HCEC 1CT (cell line): ENCODE data around the gene AANAT.

Experiments used
- DNase-seq: peaks from one replicate; pipeline ENCODE4 v3.0.0-alpha.2; 2017

The AANAT gene

GRCh38 chr17:76491271-76492122 lies 24.1 kb downstream of the AANAT start:
- DNase-seq, result no peak

GRCh38 chr17:76492123-76492988 lies 25.0 kb downstream of the AANAT start:
- no peak for DNase-seq

GRCh38 chr17:76492989-76493501 lies 25.6 kb downstream of the AANAT start:
- peak; percentile 85 for DNase-seq

GRCh38 chr17:76493505-76494167 lies 26.2 kb downstream of the AANAT start:
- DNase-seq, result no peak

- no peak for DNase-seq
These were observed 28.4 kb downstream of the AANAT start for GRCh38 chr17:76495663-76496400.

- no peak for DNase-seq
These were observed 29.1 kb downstream of the AANAT start for GRCh38 chr17:76496464-76496863.

GRCh38 chr17:76497699-76497978 lies 30.2 kb downstream of the AANAT start:
- DNase-seq, result no peak

- peak; percentile 78 for DNase-seq
These were observed 30.8 kb downstream of the AANAT start for GRCh38 chr17:76497979-76498875.

GRCh38 chr17:76498876-76499251 lies 31.5 kb downstream of the AANAT start:
- DNase-seq, result no peak

GRCh38 chr17:76499267-76499667 lies 31.9 kb downstream of the AANAT start:
- no peak for DNase-seq

- DNase-seq, result no peak
These were observed 32.8 kb downstream of the AANAT start for GRCh38 chr17:76500074-76500746.

GRCh38 chr17:76500747-76501017 lies 33.3 kb downstream of the AANAT start:
- DNase-seq, result no peak

- DNase-seq, result peak; percentile 76
These were observed 33.8 kb downstream of the AANAT start, which contains the start of gene RHBDF2 for GRCh38 chr17:76501018-76501826. Gene RHBDF2, minus strand, starts transcription at chr17:76501423. Its CDS starts 19,899 bp downstream, at chr17:76481524.

- DNase-seq, result no peak
These were observed 34.5 kb downstream of the AANAT start for GRCh38 chr17:76501827-76502307.

GRCh38 chr17:76502341-76503211 lies 35.2 kb downstream of the AANAT start:
- DNase-seq, result no peak

- peak; percentile 24 for DNase-seq
These were observed 36.7 kb downstream of the AANAT start for GRCh38 chr17:76504117-76504516.

- peak; percentile 58 for DNase-seq
These were observed 39.3 kb downstream of the AANAT start for GRCh38 chr17:76506408-76507345.
